IPS DF 6.9 (cell line): ENCODE data around the gene CYTH1.

Experiments used
- DNase-seq: peaks from one replicate; pipeline ENCODE4 v3.0.0-alpha.2; 2013; ENCODE audit warnings: low read depth, low spot score
- H3K27ac ChIP-seq: one replicate; pipeline ENCODE4 v1.5.1; 2013; ENCODE audit warnings: low read length, control low read depth
- H3K27me3 ChIP-seq: 2 replicates; pipeline ENCODE4 v1.6.1; 2013; ENCODE audit warnings: mild to moderate bottlenecking, low read length; ENCODE audit not compliant: control insufficient read depth, insufficient read depth
- H3K36me3 ChIP-seq: 2 replicates; pipeline ENCODE4 v1.6.1; 2013; ENCODE audit warnings: low read length; ENCODE audit not compliant: control insufficient read depth, insufficient read depth
- H3K4me1 ChIP-seq: 2 replicates; pipeline ENCODE4 v1.6.1; 2013; ENCODE audit warnings: low read length; ENCODE audit not compliant: control insufficient read depth, insufficient read depth
- H3K4me3 ChIP-seq: 2 replicates; pipeline ENCODE4 v1.5.1; 2013; ENCODE audit warnings: mild to moderate bottlenecking, low read length
- H3K9me3 ChIP-seq: 2 replicates; pipeline ENCODE4 v1.6.1; 2013; ENCODE audit warnings: low read length, inconsistent platforms; ENCODE audit not compliant: control insufficient read depth, insufficient read depth
- WGBS: extraction: QIAGEN DNeasy Blood & Tissue Kit; methylation state at CpG from one replicate; pipeline ENCODE4 v1.1.7; 2013; ENCODE audit warnings: mixed read lengths, missing lambda C conversion rate; ENCODE audit not compliant: insufficient read length, insufficient coverage; 5-methylcytosine and 5-hydroxymethylcytosine counted together

Gene CYTH1

DNA sequence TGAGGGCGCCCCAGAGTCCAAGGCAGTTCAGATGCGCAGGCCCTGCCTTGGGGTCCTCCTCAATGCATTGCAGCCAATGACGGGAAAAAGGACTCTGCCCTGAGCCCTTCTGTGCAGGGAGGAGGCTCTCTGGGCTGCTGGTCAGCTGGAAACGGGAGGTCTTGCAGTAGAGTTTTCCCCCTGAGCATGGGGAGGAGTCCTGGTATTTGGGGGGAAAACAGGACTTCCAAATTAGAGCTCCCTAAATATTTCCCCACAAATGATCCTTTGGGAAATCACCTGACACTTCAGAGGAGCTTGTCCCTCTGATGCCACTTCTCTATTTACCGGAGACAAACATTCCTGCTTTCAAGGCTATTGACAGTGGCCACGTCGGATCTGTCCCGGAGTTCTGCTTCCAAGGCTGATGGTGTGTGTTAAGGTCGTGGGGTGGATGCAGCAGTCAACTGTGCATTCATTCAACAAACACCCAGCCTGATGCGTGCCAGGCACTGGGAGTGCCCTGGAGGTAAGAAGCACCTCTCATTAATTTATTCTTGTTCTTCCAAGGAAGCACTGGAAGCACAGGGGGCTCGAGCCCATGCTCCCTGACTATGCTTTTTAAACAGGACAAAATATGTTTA is 131.9 kb downstream of the CYTH1 start:
- Histone ChIP-seq H3K4me1 (no peaks in the 10 kb centered on the region), H3K4me3 (no peak overlapping the region), H3K9me3 (no peaks in the 10 kb centered on the region), H3K36me3 (no peaks in the 10 kb centered on the region), H3K27me3 (no peaks in the 10 kb centered on the region), H3K27ac (no peak overlapping the region)
- DNase-seq: no peak
- no CpG with 5 or more reads among the region's 11 CpGs for WGBS

GRCh38 chr17:78648293-78648692 is 133.8 kb downstream of the CYTH1 start:
- H3K27me3 ChIP-seq: no peaks in the 10 kb centered on the region
- H3K27ac ChIP-seq: no peak overlapping the region
- H3K4me3 ChIP-seq: no peak overlapping the region
- no peak for DNase-seq
- no peaks in the 10 kb centered on the region for H3K9me3 ChIP-seq
- no peaks in the 10 kb centered on the region for H3K36me3 ChIP-seq
- WGBS: no CpG with 5 or more reads among the region's 5 CpGs
- H3K4me1 ChIP-seq: no peaks in the 10 kb centered on the region

DNA sequence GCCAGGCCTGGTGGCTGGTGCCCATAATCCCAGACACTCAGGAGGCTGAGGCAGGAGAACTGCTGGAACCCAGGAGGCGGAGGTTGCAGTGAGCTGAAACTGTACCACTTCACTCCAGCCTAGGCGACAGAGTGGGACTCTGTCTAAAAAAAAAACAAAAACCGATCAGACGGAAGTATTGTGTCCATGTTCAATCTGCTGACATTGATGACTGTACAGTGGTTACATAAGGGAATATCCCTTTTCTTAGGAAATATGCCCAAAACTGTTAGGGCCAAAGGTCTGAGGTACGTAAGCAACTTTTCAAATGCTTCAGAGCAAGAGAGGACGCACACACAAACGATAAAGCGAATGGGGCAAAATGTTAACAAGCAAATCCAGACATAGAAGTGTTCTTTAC is 135.0 kb downstream of the CYTH1 start:
- no peak overlapping the region for H3K27ac ChIP-seq
- WGBS: no CpG with 5 or more reads among the region's 8 CpGs

GRCh38 chr17:78645421-78646295 is 136.4 kb downstream of the CYTH1 start:
- no CpG with 5 or more reads among the region's 30 CpGs for WGBS
- H3K27me3 ChIP-seq: no peaks in the 10 kb centered on the region
- no peaks in the 10 kb centered on the region for H3K9me3 ChIP-seq
- H3K4me3 ChIP-seq: no peak overlapping the region
- H3K4me1 ChIP-seq: no peaks in the 10 kb centered on the region
- no peaks in the 10 kb centered on the region for H3K36me3 ChIP-seq
- DNase-seq: no peak
- no peak overlapping the region for H3K27ac ChIP-seq

More for the DNA sequence above, 135.0 kb downstream of the CYTH1 start:
- H3K4me3 ChIP-seq: no peak overlapping the region
- no peaks in the 10 kb centered on the region for H3K27me3 ChIP-seq
- no peak for DNase-seq
- no peaks in the 10 kb centered on the region for H3K9me3 ChIP-seq
- no peaks in the 10 kb centered on the region for H3K36me3 ChIP-seq
- H3K4me1 ChIP-seq: no peaks in the 10 kb centered on the region

GRCh38 chr17:78644931-78645351 is 137.1 kb downstream of the CYTH1 start:
- no peaks in the 10 kb centered on the region for H3K9me3 ChIP-seq
- H3K36me3 ChIP-seq: no peaks in the 10 kb centered on the region
- no peak for DNase-seq
- H3K4me1 ChIP-seq: no peaks in the 10 kb centered on the region
- H3K4me3 ChIP-seq: no peak overlapping the region
- H3K27me3 ChIP-seq: no peaks in the 10 kb centered on the region
- H3K27ac ChIP-seq: no peak overlapping the region
- WGBS: no CpG with 5 or more reads among the region's 14 CpGs

- no peaks in the 10 kb centered on the region for H3K27me3 ChIP-seq
Measured at GRCh38 chr17:78644224-78644623, 137.8 kb downstream of the CYTH1 start.

GRCh38 chr17:78643326-78643725 is 138.7 kb downstream of the CYTH1 start:
- Histone ChIP-seq H3K4me1 (no peaks in the 10 kb centered on the region), H3K27me3 (no peaks in the 10 kb centered on the region), H3K9me3 (no peaks in the 10 kb centered on the region), H3K36me3 (no peaks in the 10 kb centered on the region), H3K4me3 (no peak overlapping the region), H3K27ac (no peak overlapping the region)
- WGBS: no CpG with 5 or more reads among the region's 13 CpGs
- DNase-seq: no peak

More at GRCh38 chr17:78644224-78644623, 137.8 kb downstream of the CYTH1 start:
- no peaks in the 10 kb centered on the region for H3K4me1 ChIP-seq
- no peak for DNase-seq
- no peak overlapping the region for H3K27ac ChIP-seq
- no peaks in the 10 kb centered on the region for H3K9me3 ChIP-seq
- no peaks in the 10 kb centered on the region for H3K36me3 ChIP-seq
- H3K4me3 ChIP-seq: no peak overlapping the region
- no CpG with 5 or more reads among the region's 8 CpGs for WGBS

DNA sequence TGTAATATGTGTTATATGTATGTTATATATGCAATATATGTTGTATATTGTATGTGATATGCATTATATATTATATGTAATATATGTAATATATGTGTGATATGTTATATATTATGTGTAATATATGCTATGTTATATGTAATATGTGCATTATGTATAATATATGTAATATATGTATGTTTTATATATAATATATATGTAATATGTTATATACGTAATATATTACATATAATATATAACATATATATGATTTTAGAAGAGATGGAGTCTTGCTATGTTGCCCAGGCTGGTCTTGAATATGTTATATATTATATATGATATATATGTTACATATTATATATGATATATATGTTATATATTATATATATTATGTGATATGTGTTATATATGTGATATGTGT is 139.4 kb downstream of the CYTH1 start:
- Histone ChIP-seq H3K9me3 (no peaks in the 10 kb centered on the region), H3K4me3 (no peak overlapping the region), H3K36me3 (no peaks in the 10 kb centered on the region), H3K4me1 (no peaks in the 10 kb centered on the region), H3K27ac (no peak overlapping the region), H3K27me3 (no peaks in the 10 kb centered on the region)
- no peak for DNase-seq
- no CpG with 5 or more reads among the region's 1 CpG for WGBS

- WGBS: no CpG with 5 or more reads among the region's 18 CpGs
- Histone ChIP-seq H3K9me3 (no peaks in the 10 kb centered on the region), H3K36me3 (no peaks in the 10 kb centered on the region), H3K4me1 (no peaks in the 10 kb centered on the region), H3K27me3 (no peaks in the 10 kb centered on the region), H3K27ac (no peak overlapping the region), H3K4me3 (no peak overlapping the region)
- DNase-seq: no peak
Measured at GRCh38 chr17:78641666-78642065, 140.4 kb downstream of the CYTH1 start.

DNA sequence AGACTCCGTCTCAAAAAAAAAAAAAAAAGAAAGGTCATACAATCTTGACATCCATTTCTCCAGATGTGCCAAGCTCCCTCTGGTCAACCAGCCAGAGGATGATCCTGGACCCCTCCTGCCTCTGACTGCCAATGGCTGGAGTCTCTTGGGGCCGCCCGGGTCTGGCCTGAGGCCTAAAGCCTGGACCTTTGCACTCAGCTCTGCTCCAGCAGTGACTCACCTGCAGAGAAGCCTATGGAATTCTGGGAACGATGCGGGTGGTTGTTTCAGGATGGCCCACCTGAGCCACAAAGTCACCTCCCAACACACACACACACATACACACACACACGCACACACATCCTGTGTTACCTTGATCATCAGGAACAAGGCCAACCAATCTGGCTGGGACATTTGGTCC is 140.8 kb downstream of the CYTH1 start:
- H3K36me3 ChIP-seq: no peaks in the 10 kb centered on the region
- H3K4me1 ChIP-seq: no peaks in the 10 kb centered on the region

More for the DNA sequence above, 140.8 kb downstream of the CYTH1 start:
- Histone ChIP-seq H3K4me3 (no peak overlapping the region), H3K27me3 (no peaks in the 10 kb centered on the region), H3K9me3 (no peaks in the 10 kb centered on the region), H3K27ac (no peak overlapping the region)
- WGBS: no CpG with 5 or more reads among the region's 6 CpGs
- DNase-seq: no peak
